NCI-H1694 (cell line): ENCODE measurements around the gene KMO.

Source experiments
- DNase-seq: peaks from one replicate; lab custom pipeline; 2025; lab: John Stamatoyannopoulos, UW

Gene KMO

GRCh38 chr1:241532162-241532531 is at the start of gene KMO:
Gene KMO, plus strand, starts transcription at chr1:241532378. Its CDS starts 67 bp downstream, at chr1:241532445.
- DNase-seq, result no peak

GRCh38 chr1:241482761-241483250 is 49.4 kb upstream of the KMO start:
- no peak for DNase-seq

GRCh38 chr1:241485145-241485544 is 47.0 kb upstream of the KMO start:
- no peak for DNase-seq

GRCh38 chr1:241485554-241485992 is 46.6 kb upstream of the KMO start:
- peak; percentile 46 for DNase-seq

- no peak for DNase-seq
Observed at GRCh38 chr1:241488739-241489138, 43.4 kb upstream of the KMO start.

GRCh38 chr1:241495741-241496140 is 36.4 kb upstream of the KMO start:
- no peak for DNase-seq

- DNase-seq, result peak; percentile 81
Observed at GRCh38 chr1:241499910-241500309, 32.3 kb upstream of the KMO start.

GRCh38 chr1:241503444-241503843 is 28.7 kb upstream of the KMO start:
- DNase-seq, result no peak

- DNase-seq, result no peak
Observed at GRCh38 chr1:241507189-241507863, 24.9 kb upstream of the KMO start.

GRCh38 chr1:241513378-241513777 is 18.8 kb upstream of the KMO start:
- DNase-seq, result peak; percentile 13

- DNase-seq, result no peak
Observed at GRCh38 chr1:241518476-241519307, 13.5 kb upstream of the KMO start.

GRCh38 chr1:241519308-241520079 is 12.7 kb upstream of the KMO start, which contains the start of gene FH:
Gene FH, minus strand, starts transcription at chr1:241519755. Its CDS starts 33 bp downstream, at chr1:241519722.
- peak; percentile 99 for DNase-seq

GRCh38 chr1:241520080-241520465 is 12.1 kb upstream of the KMO start:
- no peak for DNase-seq

- DNase-seq, result no peak
Observed at GRCh38 chr1:241521718-241522117, 10.5 kb upstream of the KMO start.

- DNase-seq, result no peak
Observed at GRCh38 chr1:241525026-241525425, 7.2 kb upstream of the KMO start.

- no peak for DNase-seq
Observed at GRCh38 chr1:241527146-241527545, 5.0 kb upstream of the KMO start.

- DNase-seq, result peak; percentile 82
Observed at GRCh38 chr1:241531195-241532161, 700 bp upstream of the KMO start.

GRCh38 chr1:241532864-241533263 is 686 bp downstream of the KMO start:
- DNase-seq, result no peak

- DNase-seq, result no peak
Observed at GRCh38 chr1:241533326-241534115, 1.3 kb downstream of the KMO start.

GRCh38 chr1:241536304-241536703 is 4.1 kb downstream of the KMO start:
- DNase-seq, result no peak
